Activated CD4-positive, alpha-beta T cell treated with anti-CD3 and anti-CD28 coated beads, Interleukin-2, Interleukin-4, amounts not matched to agents 100 ng/mL and 50 ng/mL, durations not matched to agents 16 hours and 8 hours (primary cell): ENCODE results near the gene DNAJA3.
"Not testable (repeated sequence)": the region's sequence is repeated elsewhere in the genome, so short reads cannot be mapped to it uniquely, and the experiment has no call there.

Experiments used
- DNase-seq: peaks from one replicate; pipeline ENCODE4 v3.0.0-alpha.2; 2020; ENCODE audit warnings: low spot score

The DNAJA3 gene

GRCh38 chr16:4387781-4388180 lies 37.9 kb upstream of the DNAJA3 start:
- no peak for DNase-seq

- no peak for DNase-seq
These were observed 37.2 kb upstream of the DNAJA3 start for GRCh38 chr16:4388271-4389021.

- no peak for DNase-seq
These were observed 36.4 kb upstream of the DNAJA3 start for GRCh38 chr16:4389051-4389955.

GRCh38 chr16:4390266-4391260 lies 35.1 kb upstream of the DNAJA3 start:
- DNase-seq = no peak

GRCh38 chr16:4391631-4392381 lies 33.9 kb upstream of the DNAJA3 start:
- no peak for DNase-seq

- DNase-seq = no peak
These were observed 33.1 kb upstream of the DNAJA3 start for GRCh38 chr16:4392382-4393239.

- no peak for DNase-seq
These were observed 32.4 kb upstream of the DNAJA3 start for GRCh38 chr16:4393240-4393600.

GRCh38 chr16:4393850-4394249 lies 31.8 kb upstream of the DNAJA3 start:
- not testable (repeated sequence) for DNase-seq

- no peak for DNase-seq
These were observed 30.5 kb upstream of the DNAJA3 start for GRCh38 chr16:4395055-4395726.

GRCh38 chr16:4399001-4399730 lies 26.5 kb upstream of the DNAJA3 start:
- DNase-seq = no peak

- no peak for DNase-seq
These were observed 24.6 kb upstream of the DNAJA3 start for GRCh38 chr16:4401094-4401501.

- no peak for DNase-seq
These were observed 24.2 kb upstream of the DNAJA3 start for GRCh38 chr16:4401510-4401909.

- DNase-seq = peak; percentile 59
These were observed 23.1 kb upstream of the DNAJA3 start for GRCh38 chr16:4402439-4403132.

- no peak for DNase-seq
These were observed 22.3 kb upstream of the DNAJA3 start for GRCh38 chr16:4403133-4403949.

- peak; percentile 23 for DNase-seq
These were observed 21.3 kb upstream of the DNAJA3 start for GRCh38 chr16:4404247-4404966.

GRCh38 chr16:4404967-4405696 lies 20.5 kb upstream of the DNAJA3 start:
- no peak for DNase-seq
